Measurements from ENCODE around the gene NECTIN1.

The NECTIN1 gene

DNA sequence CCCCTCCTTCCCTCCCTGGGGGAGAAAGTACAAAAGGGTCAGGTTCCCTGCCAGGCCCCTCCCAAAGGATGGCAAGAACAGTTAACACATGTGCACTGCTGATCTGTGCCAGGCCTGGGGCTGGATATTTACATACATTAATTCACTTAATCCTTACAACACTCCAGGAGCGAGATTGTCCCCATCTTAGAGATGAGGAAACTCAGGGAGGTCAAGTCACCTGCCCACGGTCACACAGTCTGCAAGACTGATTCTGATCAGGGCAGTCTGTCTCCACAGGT, 36.5 kb downstream of the NECTIN1 start:
- TF ChIP-seq, protein P1, sequence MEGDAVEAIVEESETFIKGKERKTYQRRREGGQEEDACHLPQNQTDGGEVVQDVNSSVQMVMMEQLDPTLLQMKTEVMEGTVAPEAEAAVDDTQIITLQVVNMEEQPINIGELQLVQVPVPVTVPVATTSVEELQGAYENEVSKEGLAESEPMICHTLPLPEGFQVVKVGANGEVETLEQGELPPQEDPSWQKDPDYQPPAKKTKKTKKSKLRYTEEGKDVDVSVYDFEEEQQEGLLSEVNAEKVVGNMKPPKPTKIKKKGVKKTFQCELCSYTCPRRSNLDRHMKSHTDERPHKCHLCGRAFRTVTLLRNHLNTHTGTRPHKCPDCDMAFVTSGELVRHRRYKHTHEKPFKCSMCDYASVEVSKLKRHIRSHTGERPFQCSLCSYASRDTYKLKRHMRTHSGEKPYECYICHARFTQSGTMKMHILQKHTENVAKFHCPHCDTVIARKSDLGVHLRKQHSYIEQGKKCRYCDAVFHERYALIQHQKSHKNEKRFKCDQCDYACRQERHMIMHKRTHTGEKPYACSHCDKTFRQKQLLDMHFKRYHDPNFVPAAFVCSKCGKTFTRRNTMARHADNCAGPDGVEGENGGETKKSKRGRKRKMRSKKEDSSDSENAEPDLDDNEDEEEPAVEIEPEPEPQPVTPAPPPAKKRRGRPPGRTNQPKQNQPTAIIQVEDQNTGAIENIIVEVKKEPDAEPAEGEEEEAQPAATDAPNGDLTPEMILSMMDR (IDR thresholded peaks at IDR 0.05; ENCODE audit: low read depth, low read length): no peak
- H3K4me3 ChIP-seq (ENCODE audit: low read depth, low read length): no peak overlapping the region

DNA sequence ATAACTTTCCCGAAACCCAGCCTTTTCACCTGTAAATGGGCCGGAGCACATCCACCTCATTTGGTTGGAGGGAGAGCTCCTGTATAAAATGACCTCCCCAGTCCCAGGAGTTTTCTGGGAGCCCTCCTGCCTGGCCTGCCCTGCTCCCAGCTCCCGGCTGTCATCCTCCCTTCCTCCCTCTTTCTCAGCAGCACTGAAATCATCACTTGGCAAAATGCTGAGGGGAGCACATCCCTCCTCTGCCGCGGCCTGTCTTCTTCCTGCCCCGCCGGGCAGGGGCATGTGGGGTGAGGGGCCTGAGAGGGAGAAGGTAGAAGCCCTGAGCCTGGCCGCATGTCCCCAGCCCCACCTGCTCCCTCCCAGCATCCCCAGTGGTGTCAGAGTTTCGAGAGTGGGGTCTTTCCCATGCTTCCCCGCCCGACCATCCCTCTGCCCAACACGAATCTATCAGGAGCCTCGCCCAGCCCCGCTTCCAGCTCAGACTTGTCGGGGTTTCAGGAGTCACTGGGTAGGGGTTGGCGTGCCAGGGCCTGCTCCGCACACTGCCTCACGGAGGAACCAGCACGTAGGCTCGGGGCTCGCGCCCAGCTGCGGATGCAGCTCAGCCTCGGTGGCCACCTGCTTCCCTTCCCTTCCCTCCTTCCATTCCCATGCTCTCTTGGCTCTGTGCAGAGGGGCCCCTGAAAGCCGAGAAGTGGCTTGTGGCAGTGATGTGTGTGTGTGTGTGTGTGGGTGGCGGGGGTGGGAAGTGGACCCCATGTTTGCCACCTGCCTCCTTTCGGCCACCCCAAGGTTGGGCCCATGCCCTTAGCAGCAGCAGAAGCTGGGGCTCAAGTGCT, 37.1 kb downstream of the NECTIN1 start:
- TF ChIP-seq, protein P1 (IDR thresholded peaks at IDR 0.05; ENCODE audit: low read depth, low read length): no peak
- H3K4me3 ChIP-seq (ENCODE audit: low read depth, low read length): no peak overlapping the region

DNA sequence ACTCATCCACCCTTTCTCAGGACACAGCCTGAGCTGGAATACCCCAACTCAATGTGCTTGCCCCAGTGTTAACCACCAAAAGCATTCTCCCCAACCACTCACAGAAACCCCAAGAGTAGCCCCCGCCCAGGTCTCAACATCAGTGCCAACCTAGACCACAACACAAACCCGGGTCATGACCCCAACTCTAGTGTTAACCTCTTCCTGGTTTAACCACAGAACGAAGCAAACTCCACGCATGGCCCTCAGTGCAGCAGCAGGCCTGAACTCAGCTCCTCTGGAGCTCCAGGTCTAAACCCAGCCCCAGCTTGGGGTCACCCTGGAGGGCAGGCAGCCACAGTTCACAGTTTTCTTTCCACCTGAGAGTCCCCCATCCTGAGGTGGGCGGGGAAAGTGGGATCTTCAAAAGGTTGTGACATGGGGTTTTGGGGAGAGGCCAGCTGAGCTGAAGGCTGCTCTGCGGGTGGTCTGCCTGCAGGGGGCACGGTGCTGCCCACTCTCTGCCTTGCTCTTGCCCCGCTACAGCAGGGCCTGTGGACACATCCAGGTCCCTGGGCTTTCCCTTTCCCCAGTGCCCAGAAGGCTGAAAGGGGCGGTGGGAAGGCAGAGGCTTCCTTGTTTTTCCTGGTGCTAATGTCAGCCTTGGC, 37.9 kb downstream of the NECTIN1 start:
- no peak overlapping the region for H3K4me3 ChIP-seq (ENCODE audit: low read depth, low read length)
- TF ChIP-seq, protein P1 (IDR thresholded peaks at IDR 0.05; ENCODE audit: low read depth, low read length): no peak

DNA sequence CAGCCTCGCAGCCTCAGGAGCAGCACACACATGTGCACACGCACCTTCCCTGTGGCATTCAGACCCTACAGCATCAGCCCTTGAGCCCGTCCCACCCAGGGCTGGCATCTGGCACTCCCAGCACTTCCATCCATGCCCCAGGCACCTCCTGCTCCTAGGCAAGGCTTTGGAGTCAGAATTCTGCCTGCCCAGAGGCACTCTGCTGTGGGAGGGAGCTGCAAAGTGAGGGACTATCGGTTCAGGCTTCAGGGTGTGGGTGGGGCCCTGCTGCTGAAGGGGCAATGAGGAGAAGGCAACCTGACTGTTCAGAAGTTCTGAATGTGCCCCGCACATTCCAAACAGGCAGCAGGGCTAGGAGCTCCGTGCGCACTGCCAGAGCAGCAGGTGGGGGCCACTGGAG, 39.7 kb downstream of the NECTIN1 start:
- no peak overlapping the region for H3K4me3 ChIP-seq (ENCODE audit: low read depth, low read length)
- TF ChIP-seq, protein P1 (IDR thresholded peaks at IDR 0.05; ENCODE audit: low read depth, low read length): no peak

DNA sequence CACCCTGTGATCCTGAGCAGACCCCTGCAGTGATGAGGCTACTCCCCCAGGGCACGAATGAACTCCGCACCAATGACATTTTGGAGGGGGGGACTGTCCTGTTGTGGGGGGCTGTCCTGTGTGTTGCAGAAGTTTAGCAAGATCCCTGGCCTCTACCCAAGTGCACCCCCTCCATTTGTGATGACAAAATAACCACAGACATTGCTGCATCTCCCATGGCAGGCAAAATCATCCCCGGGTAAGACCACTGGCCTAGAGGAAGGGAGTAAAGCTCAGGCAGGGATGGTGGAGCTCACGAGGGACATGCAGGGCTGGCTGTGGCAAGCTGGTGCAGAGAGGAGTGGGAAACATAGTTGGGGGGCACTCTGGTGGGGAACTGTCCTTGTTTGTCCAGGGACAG, 40.6 kb downstream of the NECTIN1 start:
- no peak overlapping the region for H3K4me3 ChIP-seq (ENCODE audit: low read depth, low read length)
- TF ChIP-seq, protein P1 (IDR thresholded peaks at IDR 0.05; ENCODE audit: low read depth, low read length): no peak

DNA sequence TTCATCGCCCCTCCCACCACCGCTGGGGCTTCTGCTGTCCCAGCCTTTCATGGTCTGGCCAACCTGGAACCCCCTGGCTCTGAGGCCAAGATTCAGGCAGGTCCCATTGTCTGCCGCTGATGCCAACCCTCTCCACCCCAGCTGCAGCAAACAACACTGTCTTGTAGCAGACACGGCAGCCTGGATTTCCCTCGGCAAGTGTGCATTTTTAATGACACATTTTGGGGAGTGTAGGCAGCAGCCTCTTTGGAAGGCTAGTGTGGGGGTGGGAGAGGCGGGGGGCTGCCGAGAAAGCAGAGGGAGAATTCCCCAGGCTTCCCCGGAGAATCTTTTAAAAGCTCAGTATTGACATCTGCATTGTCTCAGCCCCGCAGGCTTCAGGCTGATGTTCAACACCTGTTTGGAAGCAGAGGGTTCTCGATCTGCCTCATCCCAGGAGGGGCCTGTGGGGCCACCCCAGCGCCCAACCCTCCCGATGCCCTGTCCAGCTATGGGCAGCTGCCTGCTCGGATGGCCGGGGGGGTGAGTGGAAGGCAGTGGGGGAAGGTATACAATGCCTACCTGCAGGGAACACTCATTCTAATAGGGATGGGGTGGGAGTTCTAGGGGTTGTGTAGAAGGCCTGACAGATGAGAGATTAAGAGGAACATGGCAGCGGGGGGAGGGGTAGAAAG, 41.5 kb downstream of the NECTIN1 start:
- TF ChIP-seq, protein P1 (IDR thresholded peaks at IDR 0.05; ENCODE audit: low read depth, low read length): no peak
- H3K4me3 ChIP-seq (ENCODE audit: low read depth, low read length): no peak overlapping the region
